Loucy (cell line): ENCODE data around the gene PDCD4.
A peak's percentile ranks its signal among the peaks of the same experiment; 100 is the strongest.

Source experiments
- H2AFZ ChIP-seq: fragments of 200-600 bp; sonication (generic); 2 replicates; pipeline ENCODE4 v1.6.0; 2016; ENCODE audit warnings: antibody characterized with exemption, mild to moderate bottlenecking, low read length, moderate library complexity
- H3F3A ChIP-seq: fragments of 200-600 bp; 2 replicates; pipeline ENCODE4 v1.6.0; 2016; ENCODE audit warnings: antibody characterized with exemption, low read depth, mild to moderate bottlenecking
- H3K27me3 ChIP-seq: fragments of 200-600 bp; sonication (generic); 2 replicates; pipeline ENCODE4 v1.6.1; 2014; ENCODE audit warnings: low read length, mild to moderate bottlenecking; ENCODE audit not compliant: insufficient read depth, poor library complexity, severe bottlenecking
- H3K36me3 ChIP-seq: fragments of 200-600 bp; sonication (generic); 2 replicates; pipeline ENCODE4 v1.6.1; 2016; ENCODE audit warnings: low read length; ENCODE audit not compliant: insufficient read depth
- H3K4me1 ChIP-seq: fragments of 200-600 bp; sonication (generic); 2 replicates; pipeline ENCODE4 v1.5.1; 2014; ENCODE audit warnings: low read length, mild to moderate bottlenecking; ENCODE audit not compliant: insufficient read depth, poor library complexity, severe bottlenecking
- H3K4me2 ChIP-seq: fragments of 200-600 bp; sonication (generic); 2 replicates; pipeline ENCODE4 v1.6.0; 2014; ENCODE audit warnings: antibody characterized with exemption, low read length, low read depth, mild to moderate bottlenecking; ENCODE audit not compliant: poor library complexity, severe bottlenecking
- H3K4me3 ChIP-seq: fragments of 200-600 bp; sonication (generic); 2 replicates; pipeline ENCODE4 v1.5.1; 2014; ENCODE audit warnings: low read length, mild to moderate bottlenecking, mixed read lengths; ENCODE audit not compliant: poor library complexity, severe bottlenecking
- H3K79me2 ChIP-seq: fragments of 200-600 bp; sonication (generic); 2 replicates; pipeline ENCODE4 v1.6.1; 2014; ENCODE audit warnings: low read length; ENCODE audit not compliant: insufficient read depth
- H3K9ac ChIP-seq: fragments of 200-600 bp; sonication (generic); 2 replicates; pipeline ENCODE4 v1.6.0; 2014; ENCODE audit warnings: mild to moderate bottlenecking, low read depth, low read length, moderate library complexity; ENCODE audit not compliant: poor library complexity, severe bottlenecking
- H3K9me2 ChIP-seq: fragments of 200-600 bp; sonication (generic); replicated peaks from 2 replicates; pipeline ENCODE4 v1.6.1; 2016; ENCODE audit warnings: low read depth, low read length, mixed read lengths
- H3K9me3 ChIP-seq: fragments of 200-600 bp; sonication (generic); 2 replicates; pipeline ENCODE4 v1.6.1; 2014; ENCODE audit warnings: mild to moderate bottlenecking, antibody characterized with exemption, low read length, low read depth; ENCODE audit not compliant: insufficient read depth
- H4K20me1 ChIP-seq: fragments of 200-600 bp; sonication (generic); 2 replicates; pipeline ENCODE4 v1.6.0; 2014; ENCODE audit warnings: antibody characterized with exemption, low read length, mild to moderate bottlenecking; ENCODE audit not compliant: insufficient read depth, poor library complexity, severe bottlenecking
- CTCF ChIP-seq: fragments of 200-600 bp; sonication (generic); conservative IDR thresholded peaks from 2 replicates; pipeline ENCODE4 v1.5.1; 2014; ENCODE audit warnings: mild to moderate bottlenecking, antibody characterized with exemption, low read length
- EZH2phosphoT487 ChIP-seq: fragments of 200-600 bp; IDR thresholded peaks from 2 replicates; pipeline ENCODE4 v1.6.1; 2018; ENCODE audit warnings: antibody characterized with exemption, mild to moderate bottlenecking, moderate library complexity, borderline replicate concordance

The PDCD4 gene

GRCh38 chr10:110881247-110881646 lies 9.5 kb downstream of the PDCD4 start:
- Histone ChIP-seq H3K9me3 (no peaks in the 10 kb centered on the region), H3K36me3 (peaks cover 52% of the 10 kb centered on the region), H3K4me1 (peaks cover 61% of the 10 kb centered on the region), H3K9me2 (no peaks in the 10 kb centered on the region), H3K27me3 (no peaks in the 10 kb centered on the region), H3K4me2 (peak overlapping the region; percentile 59), H3K9ac (peak overlapping the region; percentile 8), H3F3A (no peaks in the 10 kb centered on the region), H3K4me3 (peak overlapping the region; percentile 13), H2AFZ (no peak overlapping the region), H4K20me1 (peaks cover 72% of the 10 kb centered on the region), H3K79me2 (peaks cover 86% of the 10 kb centered on the region)
- TF ChIP-seq EZH2phosphoT487, result no peak
- no peak for TF ChIP-seq CTCF

DNA sequence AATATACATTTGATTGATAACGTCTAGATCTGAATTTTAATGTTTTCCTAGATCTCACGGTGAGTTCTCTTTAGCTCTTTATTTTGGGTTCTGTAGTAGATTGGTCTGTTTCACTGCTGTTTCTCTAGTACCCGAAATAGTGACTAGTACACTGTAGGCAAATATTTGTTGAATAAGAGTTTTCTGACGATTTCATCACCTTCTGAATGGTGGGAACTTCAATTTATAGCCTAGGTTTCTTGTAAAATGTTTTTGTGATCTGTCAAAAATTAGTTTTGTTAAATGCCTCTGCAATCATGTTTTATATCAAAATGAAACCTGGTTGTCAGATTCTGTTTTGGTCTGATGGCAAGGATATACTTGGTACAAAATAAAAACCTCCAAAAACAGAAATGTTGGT lies 10.2 kb downstream of the PDCD4 start:
- H3K4me3 ChIP-seq, result peak overlapping the region; percentile 51

GRCh38 chr10:110883924-110884323 lies 12.2 kb downstream of the PDCD4 start:
- Histone ChIP-seq H3K9ac (peak overlapping the region; percentile 38), H3K4me1 (peaks cover 41% of the 10 kb centered on the region), H3K36me3 (peaks cover 58% of the 10 kb centered on the region), H3K9me2 (no peaks in the 10 kb centered on the region), H2AFZ (no peak overlapping the region), H3K4me3 (peak overlapping the region; percentile 48), H3K9me3 (no peaks in the 10 kb centered on the region), H3K79me2 (peaks cover 70% of the 10 kb centered on the region), H3K27me3 (no peaks in the 10 kb centered on the region), H3K4me2 (peak overlapping the region; percentile 59), H3F3A (no peaks in the 10 kb centered on the region), H4K20me1 (peaks cover 51% of the 10 kb centered on the region)
- TF ChIP-seq EZH2phosphoT487 (no peak), CTCF (no peak)

More for the DNA sequence above, 10.2 kb downstream of the PDCD4 start:
- H3K36me3 ChIP-seq, result peaks cover 59% of the 10 kb centered on the region
- peaks cover 57% of the 10 kb centered on the region for H3K4me1 ChIP-seq
- H3K9ac ChIP-seq, result peak overlapping the region; percentile 8
- no peaks in the 10 kb centered on the region for H3K9me2 ChIP-seq
- no peaks in the 10 kb centered on the region for H3F3A ChIP-seq
- H3K79me2 ChIP-seq, result peaks cover 81% of the 10 kb centered on the region
- H2AFZ ChIP-seq, result no peak overlapping the region
- TF ChIP-seq CTCF (no peak), EZH2phosphoT487 (no peak)
- peak overlapping the region; percentile 59 for H3K4me2 ChIP-seq
- H3K27me3 ChIP-seq, result no peaks in the 10 kb centered on the region
- no peaks in the 10 kb centered on the region for H3K9me3 ChIP-seq
- peaks cover 70% of the 10 kb centered on the region for H4K20me1 ChIP-seq
